T1000 (cell line): Measurements from ENCODE around the gene OR9Q1.
"Not testable (repeated sequence)": the region's sequence is repeated elsewhere in the genome, so short reads cannot be mapped to it uniquely, and the experiment has no call there.

ENCODE experiments used
- DNase-seq: peaks from one replicate; lab custom pipeline; 2025; ENCODE audit warnings: mixed read lengths; lab: John Stamatoyannopoulos, UW

Gene OR9Q1

DNA sequence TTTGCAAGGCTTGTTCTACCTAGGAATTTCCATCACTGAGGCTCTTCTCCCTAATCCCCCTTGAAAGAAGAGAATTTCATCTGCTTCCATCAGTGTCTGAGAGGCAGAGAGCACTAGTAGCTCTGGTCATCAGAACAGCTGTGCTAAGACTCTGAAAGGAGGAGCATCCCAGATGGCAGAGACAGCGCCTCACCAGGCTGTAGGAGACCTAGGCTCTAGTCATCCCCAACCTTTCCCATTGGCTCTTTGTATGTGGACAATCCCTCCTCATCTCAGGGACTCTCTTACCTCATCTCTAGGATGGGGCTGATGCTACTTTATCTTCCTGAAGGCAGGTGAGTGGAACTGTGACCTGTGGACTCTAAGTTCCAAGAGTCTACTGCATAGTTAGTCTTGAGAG is 110.5 kb downstream of the OR9Q1 start:
- no peak for DNase-seq

GRCh38 chr11:58135171-58135570 is 111.5 kb downstream of the OR9Q1 start:
- no peak for DNase-seq

DNA sequence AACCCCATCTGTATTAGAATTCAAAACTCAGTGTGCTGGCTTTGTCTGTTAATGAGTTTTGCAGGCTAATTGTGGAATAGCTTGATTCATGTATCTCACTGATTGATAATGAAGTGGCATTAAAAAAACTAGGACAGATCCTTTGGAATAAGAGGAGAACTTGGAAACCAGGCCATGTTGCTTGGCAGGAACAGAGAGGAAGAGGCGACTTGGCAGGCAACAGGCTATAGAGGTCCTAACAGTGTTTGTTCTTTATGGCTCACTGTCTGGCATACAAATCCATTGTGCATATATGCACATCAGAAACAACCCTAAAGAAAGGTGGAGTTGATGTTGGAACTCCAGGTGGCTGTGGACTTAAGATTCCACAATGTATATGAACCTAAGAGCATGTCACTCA is 119.1 kb downstream of the OR9Q1 start:
- no peak for DNase-seq

DNA sequence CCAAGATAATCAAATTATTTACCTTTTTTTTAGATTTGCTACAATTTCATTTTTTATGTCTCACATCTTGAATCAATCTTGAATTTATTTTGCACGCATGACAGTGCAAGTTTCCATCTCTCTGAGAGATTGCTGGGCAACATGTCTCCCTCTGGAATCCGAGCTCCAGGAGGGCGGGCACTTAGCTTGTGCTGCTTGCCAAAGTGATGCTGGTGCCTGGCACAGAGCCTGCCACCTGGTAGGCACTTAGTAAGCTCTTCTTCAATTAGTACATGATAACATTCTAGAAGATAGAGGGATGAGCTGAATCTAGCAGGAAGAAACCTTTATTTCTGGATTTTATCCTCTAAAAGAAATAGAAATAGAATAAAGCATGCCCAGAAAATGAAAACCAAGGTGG is 129.1 kb downstream of the OR9Q1 start:
- no peak for DNase-seq

DNA sequence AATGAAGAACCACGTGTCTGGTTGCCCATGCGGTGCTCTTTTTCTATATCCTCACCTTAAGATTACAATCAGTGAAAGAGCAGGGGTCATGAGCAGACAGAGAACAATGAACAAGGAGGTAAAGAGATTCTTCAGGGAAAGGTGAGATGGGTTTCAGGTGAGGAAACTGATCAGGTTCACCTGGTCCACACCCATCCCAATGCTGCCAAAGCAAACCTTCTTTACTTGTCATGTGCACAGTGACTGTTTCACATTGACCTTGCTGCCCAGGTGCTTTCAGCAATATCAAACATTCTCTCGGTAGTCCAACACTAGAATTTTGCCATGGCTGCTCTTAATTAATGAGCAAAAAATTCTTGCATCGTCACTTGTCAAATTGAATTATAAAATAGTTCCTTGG is 140.7 kb downstream of the OR9Q1 start:
- DNase-seq, result no peak

GRCh38 chr11:58164990-58165389 is 141.3 kb downstream of the OR9Q1 start:
- no peak for DNase-seq

DNA sequence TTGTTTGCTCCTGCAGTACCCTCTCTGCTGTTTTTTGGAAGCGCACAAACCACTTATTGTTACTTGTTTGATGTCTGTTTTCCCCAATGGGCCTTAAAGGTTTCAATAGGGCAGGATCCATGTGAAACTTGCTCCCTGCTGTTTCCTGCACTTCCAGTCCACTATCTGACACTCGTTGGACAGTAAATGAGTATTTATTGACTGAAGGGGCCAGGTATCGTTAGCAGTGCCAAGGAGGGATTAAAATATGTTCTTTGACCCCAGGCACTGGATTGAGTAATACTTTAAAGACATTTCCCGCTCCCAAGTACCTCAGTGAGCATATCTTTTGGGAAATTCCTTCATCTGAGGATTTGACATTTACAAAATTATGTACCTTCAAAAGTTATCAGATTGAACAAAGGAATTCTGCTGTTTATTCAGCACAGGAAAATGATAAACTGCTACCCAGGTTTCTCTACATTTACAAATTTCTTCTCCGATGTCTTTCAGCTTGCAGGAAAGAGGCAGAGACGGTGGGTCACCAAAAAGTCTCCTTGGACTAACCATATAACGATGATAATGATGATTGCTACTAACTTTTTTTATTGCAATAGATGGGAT is 141.9 kb downstream of the OR9Q1 start:
- DNase-seq, result no peak

DNA sequence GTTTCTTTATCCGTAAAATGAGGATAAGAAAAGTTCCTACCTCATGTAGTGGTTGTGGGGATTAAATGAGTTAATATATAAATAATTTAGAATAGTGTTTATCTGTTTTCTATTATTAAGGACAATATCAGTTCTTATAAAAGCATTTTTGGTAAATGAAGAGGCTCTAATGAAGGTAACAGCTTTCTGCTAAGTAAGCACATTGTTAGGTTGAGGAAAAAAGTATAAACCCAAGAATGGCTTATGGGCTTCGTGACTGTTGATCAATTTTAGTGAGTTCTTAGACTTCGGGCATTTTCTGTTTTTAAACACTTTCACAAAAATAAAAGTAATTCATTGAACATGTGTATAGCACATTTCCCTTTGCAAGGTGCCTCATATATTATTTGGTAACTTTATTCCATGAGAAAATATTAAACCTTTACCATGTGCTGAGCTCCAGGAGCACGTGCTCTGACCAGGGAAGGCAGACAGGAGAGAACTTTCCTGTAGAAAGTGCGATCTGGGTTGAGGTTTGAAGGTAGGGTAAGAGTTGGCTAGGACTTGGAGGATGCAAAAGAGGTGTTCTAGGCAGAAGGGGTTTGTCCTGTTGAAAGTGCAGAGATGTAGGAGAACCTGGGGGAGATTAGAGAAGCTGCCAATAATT is 153.9 kb downstream of the OR9Q1 start:
- no peak for DNase-seq

GRCh38 chr11:58178444-58178843 is 154.8 kb downstream of the OR9Q1 start:
- no peak for DNase-seq

- no peak for DNase-seq
These were observed 156.0 kb downstream of the OR9Q1 start for GRCh38 chr11:58179648-58180047.

DNA sequence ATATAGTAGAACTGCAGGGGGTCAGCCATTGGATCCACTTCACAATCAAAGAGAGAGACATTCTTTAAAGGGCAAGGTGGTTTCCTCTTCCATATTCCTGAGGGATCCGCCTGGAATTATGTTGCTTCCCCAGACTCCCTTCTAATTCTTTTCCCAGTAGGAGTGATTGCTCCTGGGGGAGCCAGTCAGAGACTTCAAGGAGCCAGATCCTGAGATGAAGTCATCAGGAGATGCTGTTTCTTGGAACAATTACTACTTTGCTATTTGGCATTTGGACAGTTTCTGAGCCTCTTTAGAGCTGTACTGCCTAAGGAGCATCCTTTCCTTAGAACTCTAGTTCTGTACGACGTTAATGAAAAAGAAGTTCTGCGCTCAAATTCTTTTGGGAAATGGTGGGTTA is 163.3 kb downstream of the OR9Q1 start:
- no peak for DNase-seq

DNA sequence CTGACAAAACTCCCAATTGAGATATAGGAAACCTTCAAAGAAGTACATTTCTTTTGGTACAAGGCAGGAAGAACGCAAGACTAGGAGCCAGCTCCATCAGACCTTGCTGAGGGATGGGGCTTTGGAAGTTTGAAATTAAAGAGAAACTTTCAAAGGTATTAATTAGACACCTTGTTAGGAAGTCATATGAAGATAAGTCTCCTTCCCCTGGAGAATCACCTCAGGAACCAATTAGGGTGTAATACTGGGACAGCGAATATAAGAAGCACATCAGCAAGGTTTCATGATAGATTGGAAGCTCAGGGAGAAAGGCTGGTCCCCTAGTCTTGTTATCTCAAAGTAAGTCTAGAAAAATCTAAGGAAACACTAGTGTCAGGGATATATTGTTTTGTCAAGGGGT is 165.1 kb downstream of the OR9Q1 start, which contains the start of gene OR9Q2:
TSS of gene OR9Q2 (plus strand) at position 301 of the 400 bp plus-strand sequence. CDS start 1,421 bp downstream, outside the sequence.
- DNase-seq, result no peak

- no peak for DNase-seq
These were observed 168.5 kb downstream of the OR9Q1 start for GRCh38 chr11:58192229-58192628.

GRCh38 chr11:58193391-58193790 is 169.7 kb downstream of the OR9Q1 start:
- no peak for DNase-seq

GRCh38 chr11:58195939-58196338 is 172.3 kb downstream of the OR9Q1 start:
- DNase-seq, result no peak

GRCh38 chr11:58199271-58199670 is 175.6 kb downstream of the OR9Q1 start:
- DNase-seq, result no peak

- DNase-seq, result no peak
These were observed 180.4 kb downstream of the OR9Q1 start, which contains the start of gene OR1S2 for GRCh38 chr11:58204042-58204441. TSS of gene OR1S2 (minus strand) at chr11:58204142. CDS start at chr11:58204142, 0 bp downstream.

DNA sequence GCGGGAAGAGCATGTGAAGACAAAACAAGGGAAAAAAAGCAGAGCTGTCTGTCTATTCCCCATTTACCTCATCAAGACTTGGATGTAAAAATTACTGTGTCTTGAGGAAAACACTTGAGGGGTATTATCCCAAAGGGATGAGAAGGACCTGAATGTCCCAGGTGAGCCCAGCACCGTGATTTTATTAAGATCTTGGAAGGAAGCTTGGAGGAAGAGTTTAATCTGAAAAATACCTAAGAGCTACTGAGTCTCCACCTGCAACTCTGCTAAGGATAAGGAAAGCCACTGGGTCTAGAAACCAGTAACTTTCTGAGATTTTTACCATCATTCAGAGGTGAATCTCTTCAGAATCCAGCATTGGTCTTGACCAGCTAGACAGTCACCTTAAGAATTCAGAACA is 188.7 kb downstream of the OR9Q1 start, which contains the start of gene OR1S1:
TSS of gene OR1S1 (plus strand) at position 301 of the 400 bp plus-strand sequence.
- not testable (repeated sequence) for DNase-seq

- DNase-seq, result no peak
These were observed 192.8 kb downstream of the OR9Q1 start for GRCh38 chr11:58216476-58216875.

DNA sequence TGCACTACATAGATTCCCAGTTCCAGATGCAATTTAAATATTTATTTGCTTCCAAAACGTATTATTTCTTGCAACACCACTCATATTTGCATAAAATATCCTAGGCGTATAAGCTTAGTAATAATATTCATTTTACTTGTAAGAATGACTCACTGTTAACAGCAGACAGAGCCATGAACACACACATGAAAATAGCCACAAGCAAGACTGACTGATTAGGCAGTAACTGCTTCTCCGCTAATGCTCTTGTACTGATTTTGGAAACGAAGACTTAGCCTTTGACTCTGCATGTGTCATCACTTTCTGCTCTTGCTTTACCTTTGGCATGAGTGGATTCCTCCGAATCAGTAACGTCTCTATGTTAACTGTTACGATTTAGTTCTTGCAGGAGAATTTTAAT is 199.0 kb downstream of the OR9Q1 start:
- DNase-seq, result no peak

DNA sequence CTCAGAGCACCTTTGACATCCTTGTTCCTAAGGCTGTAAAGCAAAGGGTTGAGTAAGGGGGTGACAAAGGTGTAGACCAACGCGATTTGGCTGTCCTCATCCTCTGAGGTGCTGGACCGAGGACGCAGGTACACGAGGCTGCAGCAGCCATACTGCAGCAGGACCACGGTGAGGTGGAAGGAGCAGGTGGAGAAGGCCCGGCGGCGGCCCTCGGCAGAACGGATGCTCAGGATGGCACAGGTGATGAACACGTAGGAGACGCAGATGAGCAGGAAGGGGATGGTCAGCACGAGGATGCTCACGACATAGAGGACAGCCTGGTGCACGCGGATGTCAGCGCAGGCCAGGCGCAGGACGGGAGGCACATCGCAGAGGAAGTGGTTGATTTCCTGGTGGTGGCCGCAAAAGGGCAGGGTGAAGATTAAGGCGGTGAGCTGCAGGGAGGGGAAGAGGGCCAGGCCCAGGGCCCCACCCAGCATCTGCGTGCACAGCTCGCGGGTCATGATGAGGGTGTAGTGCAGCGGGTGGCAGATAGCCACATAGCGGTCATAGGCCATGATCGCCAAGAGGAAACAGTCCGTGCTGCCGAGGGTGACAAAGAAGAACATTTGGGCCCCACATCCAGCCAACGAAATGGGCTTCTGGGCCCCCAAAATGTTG is 204.4 kb downstream of the OR9Q1 start:
- no peak for DNase-seq
